HG02885 (cell line): ENCODE data around the gene PMEPA1.

Source experiments
- ATAC-seq: cut with Tn5 transposase; IDR thresholded peaks from one replicate; pipeline ENCODE4 v1.9.1; 2021; ENCODE audit warnings: mild to moderate bottlenecking; ENCODE audit not compliant: unreplicated experiment, poor library complexity

The PMEPA1 gene

DNA sequence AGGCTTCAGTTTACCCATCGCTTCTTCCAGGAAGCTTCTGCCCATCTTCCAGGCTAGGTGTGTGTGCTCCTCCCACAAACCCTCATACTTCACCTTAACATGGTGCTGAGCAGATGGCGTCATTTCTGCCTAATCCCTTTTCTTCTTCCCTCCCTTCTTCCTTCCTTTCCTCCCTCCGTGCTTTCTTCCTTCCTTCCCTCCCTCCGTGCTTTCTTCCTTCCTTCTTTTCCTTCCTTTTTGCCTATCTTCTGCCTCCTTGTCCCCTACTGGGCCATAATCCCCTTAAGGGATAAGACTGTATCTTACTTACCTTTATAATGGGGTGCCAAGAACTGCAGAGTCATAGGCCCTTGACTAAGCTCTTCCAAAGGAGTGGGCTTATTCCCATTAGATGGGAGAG, 27.5 kb upstream of the PMEPA1 start:
- no peak for ATAC-seq

- ATAC-seq, result no peak
These were observed 27.0 kb upstream of the PMEPA1 start for GRCh38 chr20:57736738-57737347.

DNA sequence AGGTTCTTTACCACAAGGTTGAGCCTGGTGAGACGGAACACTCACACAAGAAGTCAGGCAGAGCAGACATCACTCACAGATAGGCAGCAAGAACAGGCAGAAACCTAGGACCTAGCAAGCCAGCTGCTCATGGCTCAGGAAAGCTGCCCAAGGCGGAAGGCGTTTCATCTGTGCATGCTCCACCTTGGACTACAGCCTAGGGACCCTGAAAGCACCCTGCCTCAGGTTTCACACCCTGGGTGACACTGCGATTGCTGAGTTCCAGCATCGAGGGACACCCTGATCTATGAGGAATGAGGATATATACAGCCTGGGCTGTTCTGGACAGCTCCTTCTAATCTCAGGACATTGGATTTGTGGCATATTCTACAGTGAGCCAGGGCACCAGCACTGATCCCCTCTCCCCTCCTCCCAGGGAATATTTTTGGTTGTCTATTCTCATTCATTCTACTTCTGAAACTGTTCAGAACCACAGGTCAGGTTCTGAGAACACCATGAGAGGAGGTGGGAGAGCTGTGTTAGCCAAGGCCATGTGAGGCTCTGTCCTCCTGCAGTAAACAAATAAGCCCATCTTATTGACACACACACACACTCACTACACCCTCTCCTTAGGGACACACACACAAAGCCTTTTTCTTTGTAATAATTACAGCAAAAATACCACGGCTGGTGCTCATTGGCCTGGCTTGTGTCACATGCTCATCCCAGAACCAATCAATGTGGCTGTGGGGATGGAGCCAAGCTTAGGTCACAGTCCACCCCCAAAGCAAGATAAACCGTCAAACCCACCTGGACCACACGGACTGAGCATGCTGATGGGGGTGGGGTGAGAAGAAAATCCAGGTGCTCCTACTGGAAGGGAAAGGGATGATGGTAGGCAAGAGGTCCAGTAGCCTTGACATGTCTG, 26.3 kb upstream of the PMEPA1 start:
- no peak for ATAC-seq

GRCh38 chr20:57734754-57735153, 24.9 kb upstream of the PMEPA1 start:
- no peak for ATAC-seq

GRCh38 chr20:57732226-57732625, 22.4 kb upstream of the PMEPA1 start:
- ATAC-seq, result no peak

DNA sequence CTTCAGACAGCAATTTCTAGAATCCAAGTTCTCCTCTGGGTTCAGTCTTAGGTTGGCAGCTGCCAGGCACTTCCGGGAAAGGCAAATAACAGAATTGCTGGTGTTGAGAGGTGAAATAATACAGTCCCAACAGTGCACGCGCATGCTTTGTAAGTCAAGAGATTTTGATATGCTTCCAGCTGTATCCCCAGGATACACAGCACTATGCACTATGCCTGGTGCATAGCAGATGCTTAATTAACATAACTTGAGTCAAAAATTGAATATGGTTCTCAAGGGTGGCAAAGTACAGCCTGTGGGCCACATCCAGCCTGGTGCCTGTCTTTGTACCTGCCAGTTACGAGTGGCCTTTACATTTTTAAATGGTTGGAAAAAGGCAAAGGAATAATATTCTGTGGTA, 18.9 kb upstream of the PMEPA1 start:
- ATAC-seq, result no peak

GRCh38 chr20:57727863-57728262, 18.0 kb upstream of the PMEPA1 start:
- ATAC-seq, result no peak

DNA sequence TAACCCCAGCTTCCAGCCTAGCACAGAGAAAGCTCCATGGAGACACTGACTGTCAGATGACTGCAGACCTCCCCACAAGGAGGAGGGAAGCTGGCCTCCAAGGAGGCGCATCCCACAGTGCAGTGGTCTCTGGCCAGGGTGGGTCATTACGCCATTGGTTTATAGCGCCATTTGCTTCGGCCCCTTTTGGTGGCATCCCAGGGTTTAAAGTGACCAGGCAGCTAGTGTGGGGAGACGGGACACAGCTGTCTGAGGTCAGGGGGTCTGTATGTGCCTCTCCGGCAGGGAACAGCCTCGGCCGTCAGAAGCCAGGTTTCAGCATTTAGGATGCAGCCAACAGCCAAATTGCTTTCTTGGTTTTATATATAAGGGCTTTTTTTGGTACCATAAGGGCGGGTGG, 15.8 kb upstream of the PMEPA1 start:
- ATAC-seq, result no peak

DNA sequence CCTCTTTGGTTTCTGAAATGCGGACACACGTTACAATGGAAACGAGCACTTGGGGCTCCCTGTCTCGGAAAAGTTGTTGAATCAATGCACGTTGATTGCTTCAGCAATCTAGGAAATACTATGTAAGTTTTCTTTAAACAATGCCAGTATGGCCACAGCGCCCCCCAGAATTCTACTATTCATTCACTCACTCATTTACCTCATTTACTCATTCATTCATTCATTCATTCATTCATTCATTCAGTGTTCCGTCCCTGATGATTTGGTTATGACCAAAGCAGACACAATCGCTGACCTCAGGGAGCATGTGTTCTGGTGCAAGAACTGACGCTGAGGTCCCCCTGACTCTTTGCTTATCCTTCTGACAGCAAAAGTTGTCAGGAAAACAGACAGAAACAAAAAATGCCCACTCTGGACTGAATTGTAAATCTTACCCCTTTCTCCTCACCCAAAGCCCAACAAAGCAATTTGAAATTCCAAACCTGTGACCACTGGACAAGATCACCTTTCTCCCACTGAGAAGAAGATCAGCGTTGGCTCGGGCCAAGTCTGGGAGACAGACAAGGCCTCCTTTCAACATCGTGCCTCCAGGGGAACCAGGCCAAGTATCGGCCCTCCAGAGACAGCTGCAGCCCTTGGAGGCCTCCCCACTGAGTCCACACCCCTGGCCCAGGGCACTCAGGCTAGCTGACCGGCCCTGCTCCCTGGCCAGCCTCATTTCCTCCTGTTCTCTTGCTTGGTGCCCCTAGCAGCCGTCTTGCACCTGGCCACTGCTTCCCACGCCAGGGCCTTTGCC, 15.0 kb upstream of the PMEPA1 start:
- no peak for ATAC-seq

DNA sequence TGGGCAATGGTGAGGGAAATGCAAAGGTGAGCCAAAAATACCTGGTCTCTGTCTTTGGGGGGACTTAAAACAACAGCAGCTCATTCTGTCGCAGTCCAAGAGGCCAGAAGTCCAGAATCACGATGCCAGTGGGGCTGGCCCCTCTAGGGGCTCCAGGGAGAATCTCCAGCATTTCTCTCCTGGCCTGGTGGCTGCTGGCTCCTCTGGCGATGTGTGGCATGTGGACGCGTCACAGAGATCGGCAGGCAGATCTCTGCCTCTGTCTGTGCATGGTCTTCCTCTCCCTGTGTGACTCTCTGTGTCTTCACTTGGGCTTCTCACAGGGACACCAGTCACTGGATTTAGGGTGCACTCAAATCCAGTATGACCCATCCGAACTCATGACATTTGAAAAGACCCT, 14.0 kb upstream of the PMEPA1 start:
- no peak for ATAC-seq

- no peak for ATAC-seq
These were observed 10.1 kb upstream of the PMEPA1 start for GRCh38 chr20:57719951-57720350.

- ATAC-seq, result peak; percentile 98
These were observed 8.7 kb upstream of the PMEPA1 start for GRCh38 chr20:57718490-57719009.

DNA sequence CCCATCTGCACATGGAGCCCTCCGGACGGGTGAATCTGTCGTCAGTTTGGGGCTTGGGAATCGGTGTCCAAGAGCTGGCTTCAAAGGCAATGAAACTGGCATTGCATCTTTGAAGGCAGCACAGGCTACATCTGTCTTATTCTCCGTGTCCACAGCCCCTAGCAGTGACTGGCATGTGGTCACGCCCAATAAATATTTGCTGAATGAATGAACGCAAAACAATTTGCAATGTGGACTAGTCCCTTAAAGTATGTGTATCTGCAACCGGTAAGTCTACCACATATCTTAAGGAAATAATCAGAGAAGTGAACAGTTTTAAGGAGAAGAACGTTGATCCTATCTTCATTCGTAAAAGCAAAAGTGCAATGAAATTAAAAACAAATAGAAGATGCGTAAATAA, 8.0 kb upstream of the PMEPA1 start:
- no peak for ATAC-seq

GRCh38 chr20:57716901-57717300, 7.1 kb upstream of the PMEPA1 start:
- ATAC-seq, result no peak

DNA sequence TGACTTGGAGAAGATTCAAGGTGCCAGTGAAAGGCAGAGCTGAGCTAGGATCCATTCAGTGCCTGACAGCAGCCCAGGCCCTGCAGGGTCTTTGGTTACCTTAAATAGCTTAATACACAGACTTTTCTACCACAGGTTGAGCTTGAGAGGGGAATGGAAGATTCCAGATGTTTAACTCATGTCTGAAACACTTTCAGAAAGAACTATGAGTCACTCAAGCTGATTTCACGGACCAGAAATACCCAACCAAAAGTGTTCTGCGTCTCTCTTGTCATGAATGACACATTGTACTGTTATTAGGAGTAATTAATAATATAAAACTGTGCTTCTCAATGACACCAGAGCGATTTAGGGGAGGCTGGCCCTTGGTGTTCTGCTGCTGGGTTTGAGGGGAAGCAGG, 6.4 kb upstream of the PMEPA1 start:
- no peak for ATAC-seq

DNA sequence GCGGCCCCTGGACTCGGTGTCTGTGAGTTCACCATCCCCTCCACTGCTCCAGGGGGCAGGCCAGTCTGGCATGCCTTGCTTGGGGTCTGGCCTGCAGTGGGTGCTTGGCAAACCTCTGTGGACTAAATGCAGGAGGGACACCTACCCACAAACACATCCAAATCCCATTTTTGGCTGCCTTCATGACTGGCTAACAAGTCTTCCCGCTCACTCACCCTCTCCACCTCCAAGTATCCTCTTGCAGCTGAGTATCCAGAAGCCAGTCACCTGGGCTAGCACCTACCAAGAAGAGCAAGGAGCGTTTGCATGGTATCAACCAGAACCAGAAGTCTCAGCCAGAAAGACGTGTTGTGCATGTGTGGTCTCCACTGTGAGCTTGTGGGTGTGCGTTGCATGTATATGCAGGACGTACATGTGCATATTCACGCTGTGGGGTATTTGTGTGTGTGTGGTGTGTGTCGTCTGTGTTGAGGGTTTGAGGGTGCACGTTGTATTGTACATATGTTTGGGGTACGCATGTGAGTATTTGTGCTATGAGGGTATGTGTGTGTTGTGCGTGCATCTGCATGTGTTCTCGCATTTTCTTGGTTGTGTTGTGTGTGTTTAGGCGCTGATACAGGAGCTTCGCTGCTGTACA, 5.6 kb upstream of the PMEPA1 start:
- no peak for ATAC-seq

DNA sequence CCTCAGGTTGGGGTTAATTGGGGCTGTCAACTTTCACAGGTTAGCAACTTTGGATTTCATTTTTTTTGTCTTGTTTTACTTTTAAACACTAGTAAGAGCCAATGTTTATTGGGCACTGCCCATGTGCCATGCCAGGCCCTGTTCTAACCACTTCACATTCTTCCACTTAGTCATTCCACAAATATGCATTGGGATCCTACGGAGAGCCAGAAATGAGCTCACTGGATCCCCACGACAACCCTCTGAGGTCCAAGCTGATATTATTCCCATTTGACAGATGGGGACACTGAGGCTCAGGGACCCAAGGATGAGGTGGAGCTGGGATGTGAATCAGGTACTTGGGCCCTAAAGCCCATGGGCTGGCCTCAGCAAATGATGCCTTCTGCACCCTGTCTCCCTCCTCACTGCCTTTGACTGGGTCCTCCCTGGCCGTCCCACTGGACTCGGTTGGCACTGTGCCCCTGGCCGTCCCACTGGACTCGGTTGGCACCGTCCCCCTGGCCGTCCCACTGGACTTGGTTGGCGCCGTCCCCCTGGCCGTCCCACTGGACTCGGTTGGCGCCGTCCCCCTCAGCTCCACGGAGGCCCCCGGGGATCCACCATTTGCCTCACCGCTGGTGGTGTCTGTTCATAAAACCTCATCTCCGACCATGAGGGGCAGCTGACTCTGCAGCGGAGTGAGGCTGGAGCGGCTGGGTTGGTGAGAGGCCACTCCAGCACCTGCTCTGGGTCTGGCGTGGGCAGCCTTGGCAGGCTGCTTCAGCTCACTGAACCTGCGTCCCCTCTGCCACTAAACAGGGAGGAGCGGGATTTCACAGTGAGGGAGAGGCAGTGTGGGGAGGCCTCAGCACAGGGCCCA, 4.8 kb upstream of the PMEPA1 start:
- no peak for ATAC-seq

DNA sequence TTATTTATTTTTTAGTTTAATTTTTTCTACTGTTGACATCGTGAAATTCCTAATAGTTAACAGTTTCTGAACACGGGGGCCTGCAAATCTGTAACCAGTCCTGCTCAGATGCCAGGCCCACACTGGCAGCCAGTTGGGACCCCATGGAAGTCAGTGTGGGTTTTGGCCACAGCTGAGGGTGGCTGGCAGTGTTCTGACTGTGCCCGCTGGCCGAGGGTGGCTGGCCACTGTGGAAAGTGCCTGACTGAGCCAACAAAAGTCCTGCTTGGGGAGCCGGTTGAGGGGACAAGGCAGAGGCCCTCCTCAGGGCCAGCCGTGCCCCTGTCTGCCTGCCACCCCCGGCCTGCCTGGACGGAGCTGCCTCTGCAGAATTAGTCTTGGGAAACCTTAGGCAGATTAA, 4.1 kb upstream of the PMEPA1 start:
- no peak for ATAC-seq

DNA sequence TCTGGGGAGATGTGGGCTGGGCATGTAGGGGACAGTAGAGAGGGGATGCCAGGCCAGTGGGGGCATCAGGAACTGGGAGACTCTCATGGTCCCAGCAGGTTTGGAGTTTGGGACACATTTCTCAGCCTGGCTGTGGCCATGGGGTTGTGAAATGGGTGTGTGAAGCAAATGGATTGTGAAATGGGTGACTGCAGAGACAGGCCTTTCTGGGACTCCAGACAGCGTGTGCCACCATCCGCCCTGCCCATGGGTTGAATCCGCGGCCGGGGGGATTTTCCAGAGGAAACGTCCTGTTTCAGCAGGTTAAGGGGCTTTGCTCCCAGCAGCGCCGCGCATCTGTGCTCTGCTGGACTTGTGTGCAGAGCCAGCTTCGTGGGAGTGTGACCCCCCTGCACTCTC, 3.7 kb upstream of the PMEPA1 start:
- no peak for ATAC-seq
